HepG2 (cell line): ENCODE measurements around the gene ZNF333. TPM values are rescaled to one million over a fixed set of nuclear protein-coding genes. Genes with fewer than 3 reads are reported as not detected.
A peak's percentile ranks its signal among the peaks of the same experiment; 100 is the strongest.

Experiments used
- CEBPZ ChIP-seq: IDR thresholded peaks from 2 replicates; pipeline ENCODE4 v1.6.1; 2012; ENCODE audit warnings: low read length, improper control_type of control experiment
- CENPT ChIP-seq: sonication (generic); formaldehyde crosslinking; IDR thresholded peaks from 2 replicates; pipeline ENCODE4 v1.8.0; 2022; ENCODE audit warnings: low read depth, mild to moderate bottlenecking, moderate library complexity, missing genetic modification reagents
- CHCHD3 ChIP-seq: sonication (generic); formaldehyde crosslinking; IDR thresholded peaks from 2 replicates; pipeline ENCODE4 v1.8.0; 2022; ENCODE audit warnings: mild to moderate bottlenecking, missing genetic modification reagents, moderate library complexity
- DNMT1 ChIP-seq: sonication (generic); formaldehyde crosslinking; IDR thresholded peaks from 2 replicates; pipeline ENCODE4 v1.5.1; 2020; ENCODE audit warnings: mild to moderate bottlenecking, missing genetic modification reagents
- FUBP1 ChIP-seq: sonication (generic); formaldehyde crosslinking; IDR thresholded peaks from 2 replicates; pipeline ENCODE4 v1.5.1; 2020; ENCODE audit warnings: missing genetic modification reagents, mild to moderate bottlenecking, borderline replicate concordance
- STAT6 ChIP-seq: sonication (generic); formaldehyde crosslinking; IDR thresholded peaks from 2 replicates; pipeline ENCODE4 v1.4.0; 2020; ENCODE audit warnings: missing genetic modification reagents, mild to moderate bottlenecking, borderline replicate concordance
- THAP11 ChIP-seq: IDR thresholded peaks from 2 replicates; pipeline ENCODE4 v1.6.1; 2016; ENCODE audit warnings: missing biosample characterization, missing genetic modification reagents
- ZNF232 ChIP-seq: sonication (generic); formaldehyde crosslinking; IDR thresholded peaks from 2 replicates; pipeline ENCODE4 v1.4.0; 2020; ENCODE audit warnings: missing genetic modification reagents, borderline replicate concordance
- ZNF512B ChIP-seq: sonication (generic); formaldehyde crosslinking; IDR thresholded peaks from 2 replicates; pipeline ENCODE4 v1.5.1; 2020; ENCODE audit warnings: missing genetic modification reagents, mild to moderate bottlenecking, borderline replicate concordance
- ZNF773 ChIP-seq: sonication (generic); formaldehyde crosslinking; IDR thresholded peaks from 2 replicates; pipeline ENCODE4 v1.4.0; 2020; ENCODE audit warnings: missing genetic modification reagents, borderline replicate concordance
- polyA plus RNA-seq, 8 experiments: library from polyadenylated mRNA; depleted of rRNA in 3 of 8; stranded (reverse) in 7 of 8; unstranded in 1 of 8; fragments of >200 nt; fragmentation: Illumina TruSeq in 4 of 8; extraction: Trizol in 4 of 8; gene quantifications; 2 replicates each; pipeline versions ENCODE4 v1.2.1 to v1.2.3, GENCODE V29; 2011 to 2016; ENCODE audit warnings: low read depth in 4 of 8, missing spikeins in 1 of 8, mixed read lengths in 1 of 8; ENCODE audit not compliant: insufficient read depth in 1 of 8
- total RNA-seq, 5 experiments: library from RNA; depleted of rRNA; stranded (reverse); fragments of >200 nt; fragmentation: Illumina TruSeq; extraction: Trizol; gene quantifications; 2 replicates each; pipeline ENCODE4 v1.2.3, GENCODE V29; 2016; ENCODE audit warnings: low read depth in 1 of 5
- TF ChIP-seq, protein P1 (sequence below): sonication (generic); formaldehyde crosslinking; IDR thresholded peaks from 2 replicates; pipeline ENCODE4 v1.5.1; 2020; ENCODE audit warnings: missing genetic modification reagents, mild to moderate bottlenecking, borderline replicate concordance
- TF ChIP-seq, protein P2 (sequence below): IDR thresholded peaks from 2 replicates; pipeline ENCODE4 v1.6.1; 2016; ENCODE audit warnings: mild to moderate bottlenecking

The ZNF333 gene
- total and polyA plus RNA-seq, 2 of the 13 experiments (the other 11 are each of a cell fraction or from before 2014, with no cell fraction given): 3.4 to 6.4 TPM

GRCh38 chr19:14689598-14690503 lies at the start of gene ZNF333 (continued):
- no peak for TF ChIP-seq CEBPZ
- no peak for TF ChIP-seq STAT6 (CRISPR knock-in tag)
- no peak for TF ChIP-seq ZNF512B (CRISPR knock-in tag)
- TF ChIP-seq DNMT1 (CRISPR knock-in tag): no peak
- peak; percentile 26; the same call in 1 of the 2 replicates for TF ChIP-seq ZNF232
- TF ChIP-seq THAP11: peak; percentile 88
- no peak for TF ChIP-seq ZNF773 (CRISPR knock-in tag)
- TF ChIP-seq, protein P1, sequence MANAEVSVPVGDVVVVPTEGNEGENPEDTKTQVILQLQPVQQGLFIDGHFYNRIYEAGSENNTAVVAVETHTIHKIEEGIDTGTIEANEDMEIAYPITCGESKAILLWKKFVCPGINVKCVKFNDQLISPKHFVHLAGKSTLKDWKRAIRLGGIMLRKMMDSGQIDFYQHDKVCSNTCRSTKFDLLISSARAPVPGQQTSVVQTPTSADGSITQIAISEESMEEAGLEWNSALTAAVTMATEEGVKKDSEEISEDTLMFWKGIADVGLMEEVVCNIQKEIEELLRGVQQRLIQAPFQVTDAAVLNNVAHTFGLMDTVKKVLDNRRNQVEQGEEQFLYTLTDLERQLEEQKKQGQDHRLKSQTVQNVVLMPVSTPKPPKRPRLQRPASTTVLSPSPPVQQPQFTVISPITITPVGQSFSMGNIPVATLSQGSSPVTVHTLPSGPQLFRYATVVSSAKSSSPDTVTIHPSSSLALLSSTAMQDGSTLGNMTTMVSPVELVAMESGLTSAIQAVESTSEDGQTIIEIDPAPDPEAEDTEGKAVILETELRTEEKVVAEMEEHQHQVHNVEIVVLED (CRISPR knock-in tag): peak; percentile 78
- TF ChIP-seq, protein P2, sequence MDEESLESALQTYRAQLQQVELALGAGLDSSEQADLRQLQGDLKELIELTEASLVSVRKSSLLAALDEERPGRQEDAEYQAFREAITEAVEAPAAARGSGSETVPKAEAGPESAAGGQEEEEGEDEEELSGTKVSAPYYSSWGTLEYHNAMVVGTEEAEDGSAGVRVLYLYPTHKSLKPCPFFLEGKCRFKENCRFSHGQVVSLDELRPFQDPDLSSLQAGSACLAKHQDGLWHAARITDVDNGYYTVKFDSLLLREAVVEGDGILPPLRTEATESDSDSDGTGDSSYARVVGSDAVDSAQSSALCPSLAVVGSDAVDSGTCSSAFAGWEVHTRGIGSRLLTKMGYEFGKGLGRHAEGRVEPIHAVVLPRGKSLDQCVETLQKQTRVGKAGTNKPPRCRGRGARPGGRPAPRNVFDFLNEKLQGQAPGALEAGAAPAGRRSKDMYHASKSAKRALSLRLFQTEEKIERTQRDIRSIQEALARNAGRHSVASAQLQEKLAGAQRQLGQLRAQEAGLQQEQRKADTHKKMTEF (CRISPR knock-in tag): no peak
- TF ChIP-seq CHCHD3: no peak
- no peak for TF ChIP-seq FUBP1 (CRISPR knock-in tag)
- no peak for TF ChIP-seq CENPT (CRISPR knock-in tag)
